ENCODE results near the gene PRPF8.
"Not testable (repeated sequence)": the region's sequence is repeated elsewhere in the genome, so short reads cannot be mapped to it uniquely, and the experiment has no call there.

PRPF8 gene

GRCh38 chr17:1688405-1688804 is 3.7 kb upstream of the PRPF8 start:
- not testable (repeated sequence) for DNase-seq

- no peak for DNase-seq
Measured at GRCh38 chr17:1686086-1686485, 1.4 kb upstream of the PRPF8 start.

GRCh38 chr17:1683459-1683858 is 1.2 kb downstream of the PRPF8 start:
- no peak for DNase-seq

GRCh38 chr17:1676401-1676800 is 8.3 kb downstream of the PRPF8 start:
- DNase-seq: no peak

GRCh38 chr17:1673041-1673785 is 11.5 kb downstream of the PRPF8 start:
- DNase-seq: no peak

- not testable (repeated sequence) for DNase-seq
Measured at GRCh38 chr17:1663934-1664333, 20.7 kb downstream of the PRPF8 start.

- no peak for DNase-seq
Measured at GRCh38 chr17:1661045-1661444, 23.6 kb downstream of the PRPF8 start.

GRCh38 chr17:1658100-1658499 is 26.6 kb downstream of the PRPF8 start:
- DNase-seq: no peak

GRCh38 chr17:1653735-1654134 is 30.9 kb downstream of the PRPF8 start:
- DNase-seq: no peak

- DNase-seq: not testable (repeated sequence)
Measured at GRCh38 chr17:1652794-1653193, 31.9 kb downstream of the PRPF8 start.

- DNase-seq: no peak
Measured at GRCh38 chr17:1651559-1651844, 33.2 kb downstream of the PRPF8 start.

- DNase-seq: no peak
Measured at GRCh38 chr17:1650731-1651558, 33.7 kb downstream of the PRPF8 start.

- DNase-seq: no peak
Measured at GRCh38 chr17:1649844-1650501, 34.7 kb downstream of the PRPF8 start, which contains the start of gene RILP. RILP (minus strand) TSS chr17:1649866; CDS start chr17:1649804, 62 bp downstream.

GRCh38 chr17:1648963-1649843 is 35.5 kb downstream of the PRPF8 start:
- DNase-seq: peak; percentile 84 to 95 (median 89)

- peak in 1 of 4 experiments; percentile 52 for DNase-seq
Measured at GRCh38 chr17:1648173-1648962, 36.3 kb downstream of the PRPF8 start.

- no peak for DNase-seq
Measured at GRCh38 chr17:1647802-1648171, 36.9 kb downstream of the PRPF8 start.

GRCh38 chr17:1646199-1646875 is 38.3 kb downstream of the PRPF8 start:
- no peak for DNase-seq

GRCh38 chr17:1645207-1646171 is 39.2 kb downstream of the PRPF8 start, which contains the start of gene SCARF1:
SCARF1 (minus strand) TSS chr17:1645732; CDS start chr17:1645697, 35 bp downstream.
- DNase-seq: no peak

GRCh38 chr17:1644493-1645206 is 40.0 kb downstream of the PRPF8 start:
- no peak for DNase-seq

Measured in activated naive CD4-positive, alpha-beta T cell (primary cell).